ENCODE data around the gene EIF2S3.
"Not testable (repeated sequence)": the region's sequence is repeated elsewhere in the genome, so short reads cannot be mapped to it uniquely, and the experiment has no call there.

Gene EIF2S3

DNA sequence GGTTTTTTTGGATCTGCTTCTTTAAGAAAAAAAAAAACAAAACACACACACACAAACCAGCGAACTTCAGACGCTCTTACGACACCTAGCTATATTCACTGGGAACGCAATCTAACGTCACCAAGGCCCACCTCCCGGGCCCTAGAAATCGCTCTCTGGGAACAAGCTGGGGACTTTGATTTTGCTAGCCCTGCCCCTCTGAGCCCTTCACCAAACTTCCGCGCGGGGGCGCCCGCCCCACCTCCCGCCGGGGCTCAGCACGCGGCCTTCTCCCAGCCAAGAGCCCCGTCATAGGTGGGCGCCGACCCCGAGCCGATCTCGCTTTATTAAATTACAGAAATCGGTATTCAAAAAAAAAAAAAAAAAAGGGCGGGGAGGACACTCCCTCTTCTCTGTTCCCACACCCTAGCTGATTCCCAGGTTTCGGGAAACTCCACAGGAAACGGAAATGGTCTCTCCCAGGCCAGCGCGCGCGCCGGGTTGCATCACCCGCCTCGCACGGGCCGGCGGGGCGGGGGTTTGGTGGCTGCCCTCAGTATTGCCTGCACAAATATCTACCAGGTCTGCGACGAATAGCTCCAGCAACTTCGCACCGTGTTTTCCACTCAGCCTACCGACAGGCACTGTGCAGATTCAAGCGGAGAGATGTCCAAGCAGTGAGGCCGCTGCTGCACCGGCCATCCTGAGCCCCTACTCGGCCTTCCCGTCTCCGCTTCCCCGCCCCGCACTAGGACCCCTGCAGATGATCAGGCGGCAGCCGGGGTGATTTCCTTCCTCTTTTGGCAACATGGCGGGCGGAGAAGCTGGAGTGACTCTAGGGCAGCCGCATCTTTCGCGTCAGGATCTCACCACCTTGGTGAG lies at the start of gene EIF2S3:
EIF2S3 (plus strand) TSS at position 775 of the 861 bp plus-strand sequence; CDS start at position 788, 13 bp downstream.
- peak; percentile 69 for DNase-seq (ENCODE audit: low read depth)

DNA sequence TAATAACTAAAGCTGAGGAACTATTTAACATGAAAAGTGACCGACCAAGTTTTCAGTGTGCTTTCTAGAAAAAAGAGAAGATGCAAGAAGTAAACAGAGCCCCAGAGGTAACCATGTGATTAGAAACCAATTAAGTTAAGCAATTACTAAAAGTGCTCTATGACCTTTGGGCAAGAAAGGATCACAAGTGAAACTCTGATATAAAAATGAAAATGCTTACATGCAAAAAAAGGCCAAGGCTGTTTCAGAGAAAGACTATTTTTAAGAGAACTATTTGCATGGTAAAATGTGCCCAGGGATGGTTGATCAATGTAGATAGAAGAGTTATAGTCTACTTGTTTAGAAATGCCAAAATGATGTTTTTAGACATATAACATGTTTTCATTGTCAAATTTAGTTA lies 49.7 kb upstream of the EIF2S3 start:
- DNase-seq (ENCODE audit: low read depth): no peak

DNA sequence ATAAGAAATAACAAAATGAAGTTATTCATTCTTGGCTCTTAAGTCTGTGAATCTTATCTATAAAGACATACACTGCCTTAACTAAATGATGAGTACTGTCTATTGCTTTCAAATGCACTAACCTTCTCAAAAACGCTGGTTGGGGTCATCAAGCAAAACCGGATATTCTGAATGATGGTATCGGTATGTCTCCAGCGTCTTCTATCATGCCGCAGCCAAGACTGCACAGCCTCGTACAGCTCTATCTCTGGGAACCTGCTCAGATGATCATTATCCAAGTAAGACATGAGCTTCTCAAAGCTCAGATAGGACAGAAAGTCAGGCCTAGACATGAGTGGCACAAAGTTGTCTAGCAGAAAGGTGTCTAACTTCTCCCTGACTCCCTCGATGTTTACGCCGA lies 48.9 kb upstream of the EIF2S3 start:
- DNase-seq (ENCODE audit: low read depth): no peak

DNA sequence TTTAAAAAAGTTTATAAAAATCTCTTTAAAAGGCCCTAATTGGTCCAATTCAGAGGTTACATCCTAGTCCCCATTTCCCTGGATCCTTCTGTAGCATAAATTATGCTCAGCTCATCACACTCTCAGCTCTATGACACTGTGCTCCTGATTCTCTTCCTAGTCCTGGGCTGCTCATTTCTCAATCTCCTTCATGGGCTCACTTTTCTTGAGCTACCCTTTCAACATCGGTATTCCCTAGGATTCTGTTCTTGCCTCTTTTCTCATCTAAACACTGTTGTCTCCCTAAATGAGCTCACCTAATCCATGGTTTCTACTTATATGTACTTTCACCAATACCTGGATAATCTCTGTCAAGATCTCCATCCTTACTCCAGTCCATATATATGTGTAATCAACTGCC lies 42.5 kb upstream of the EIF2S3 start:
- DNase-seq (ENCODE audit: low read depth): no peak

DNA sequence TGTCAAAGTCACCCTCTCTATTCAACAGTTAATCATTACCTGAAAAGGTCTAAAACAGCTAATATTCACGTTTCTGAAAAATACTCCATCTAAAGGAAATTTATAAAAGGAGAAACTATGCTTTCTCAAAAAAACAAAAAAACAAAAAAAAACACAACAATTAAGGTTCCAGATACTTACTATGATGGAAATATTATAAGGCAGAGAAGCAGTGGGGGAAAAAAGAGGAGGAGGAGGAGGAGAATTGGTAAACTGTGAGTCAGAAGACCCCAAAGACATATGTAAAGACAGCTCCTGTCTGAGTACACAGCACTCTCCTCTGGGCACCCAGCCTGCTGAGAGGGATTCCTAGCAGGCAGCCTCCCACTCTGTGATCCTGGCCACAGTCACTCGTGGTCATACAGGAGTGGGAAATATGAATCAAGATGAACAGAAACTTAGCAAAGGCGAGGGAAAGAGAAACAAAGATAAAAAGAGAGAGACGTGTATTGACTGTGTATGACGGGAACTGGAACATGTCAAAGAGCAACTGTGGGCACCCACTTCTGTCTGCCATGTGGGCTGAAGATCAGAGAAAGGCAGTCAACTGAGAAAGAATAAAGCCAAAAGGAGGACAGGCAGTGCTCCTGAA lies 40.3 kb upstream of the EIF2S3 start:
- peak; percentile 0 for DNase-seq (ENCODE audit: low read depth)

DNA sequence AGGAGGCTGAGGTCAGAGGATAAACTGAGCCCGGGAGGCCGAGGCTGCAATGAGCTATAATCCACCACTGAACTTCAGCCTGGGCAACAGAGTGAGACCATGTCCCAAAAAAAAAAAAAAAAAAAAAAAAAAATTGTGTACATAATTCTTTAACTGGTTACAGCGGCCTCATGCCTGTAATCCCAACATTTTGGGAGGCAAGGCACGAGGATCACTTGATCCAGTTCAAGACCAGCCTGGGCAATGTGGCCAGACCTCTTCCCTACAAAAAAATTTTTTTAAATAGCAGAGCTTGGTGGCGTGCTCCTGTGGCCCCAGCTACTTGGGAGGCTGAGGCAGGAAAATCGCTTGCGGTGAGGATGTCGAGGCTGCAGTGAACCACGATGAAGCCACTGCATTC lies 37.1 kb upstream of the EIF2S3 start:
- no peak for DNase-seq (ENCODE audit: low read depth)

DNA sequence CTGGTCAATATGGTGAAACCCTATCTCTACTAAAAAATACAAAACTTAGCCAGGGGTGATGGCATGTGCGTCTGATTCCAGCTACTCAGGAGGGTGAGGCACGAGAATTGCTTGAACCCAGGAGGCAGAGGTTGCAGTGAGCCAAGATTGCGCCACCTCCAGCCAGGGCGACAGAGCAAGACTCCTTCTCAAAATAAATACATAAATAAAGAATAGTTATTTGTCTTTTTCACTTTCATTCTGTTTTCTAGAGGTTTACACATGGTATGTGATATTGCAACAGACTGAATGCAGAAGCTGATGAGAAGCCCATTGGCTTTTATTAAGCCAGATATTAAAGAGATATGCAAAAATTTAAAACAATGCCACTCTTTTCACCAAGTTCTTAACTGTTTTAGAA lies 35.9 kb upstream of the EIF2S3 start:
- DNase-seq (ENCODE audit: low read depth): no peak

DNA sequence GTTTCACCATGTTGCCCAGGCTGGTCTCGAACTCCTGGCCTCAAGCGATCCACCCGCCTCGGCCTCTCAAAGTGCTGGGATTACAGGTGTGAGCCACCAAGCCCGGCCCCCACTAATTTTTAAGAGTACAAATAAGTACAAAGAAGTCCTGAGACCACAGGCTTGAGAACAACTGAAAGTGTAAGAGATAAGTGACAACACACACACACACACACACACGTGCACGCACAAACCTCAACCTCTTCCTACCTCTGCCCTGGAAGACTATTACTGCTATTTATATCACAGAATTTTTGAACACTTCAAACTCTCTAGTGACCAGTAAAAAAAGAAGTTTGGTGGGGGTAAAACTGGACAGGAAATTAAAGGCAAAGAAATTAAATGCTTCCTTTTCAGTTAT lies 35.3 kb upstream of the EIF2S3 start:
- no peak for DNase-seq (ENCODE audit: low read depth)

DNA sequence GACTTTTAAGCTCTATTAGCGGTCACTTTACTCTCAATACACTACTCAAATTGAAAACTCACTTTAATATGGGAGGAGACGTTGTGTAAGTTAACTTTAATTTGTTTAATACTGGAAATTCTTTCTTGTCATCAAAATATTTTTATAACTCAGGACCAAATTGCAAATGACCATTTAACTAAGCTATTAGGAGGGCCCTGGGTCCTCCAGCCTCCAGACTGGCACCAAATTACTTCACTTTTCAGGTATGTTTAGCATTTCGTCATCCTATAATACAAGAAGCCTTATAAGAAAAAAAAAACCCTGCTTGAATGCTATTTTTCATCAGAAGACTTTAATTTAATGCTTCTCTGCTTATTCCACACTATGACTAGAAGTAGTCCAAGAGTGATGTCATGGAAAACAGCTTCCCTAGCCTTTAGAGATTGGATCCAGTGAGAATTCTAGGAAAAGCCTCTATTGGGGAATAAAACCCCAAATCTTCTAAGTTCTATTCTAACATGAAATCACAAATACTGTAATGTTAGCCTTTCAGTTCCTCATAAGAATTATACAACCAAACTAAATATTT lies 34.4 kb upstream of the EIF2S3 start:
- DNase-seq (ENCODE audit: low read depth): no peak

DNA sequence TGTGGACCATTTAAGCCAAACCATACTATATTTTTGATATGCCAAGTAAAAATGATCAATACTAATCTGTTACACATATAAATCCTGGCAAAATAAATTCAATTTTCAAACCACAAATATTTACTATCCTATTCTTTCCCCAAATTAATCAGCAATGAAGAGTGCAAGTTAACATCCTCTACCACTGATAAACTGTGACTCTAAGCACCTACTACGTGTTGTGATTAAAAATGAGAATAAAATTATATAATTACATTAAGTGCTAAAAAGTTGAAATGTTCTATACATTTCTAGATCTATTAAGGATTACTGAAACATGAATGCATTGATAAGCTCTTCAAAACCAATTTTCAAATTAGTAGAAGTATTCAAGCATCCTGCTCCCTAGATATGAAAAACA lies 31.2 kb upstream of the EIF2S3 start:
- DNase-seq (ENCODE audit: low read depth): no peak

DNA sequence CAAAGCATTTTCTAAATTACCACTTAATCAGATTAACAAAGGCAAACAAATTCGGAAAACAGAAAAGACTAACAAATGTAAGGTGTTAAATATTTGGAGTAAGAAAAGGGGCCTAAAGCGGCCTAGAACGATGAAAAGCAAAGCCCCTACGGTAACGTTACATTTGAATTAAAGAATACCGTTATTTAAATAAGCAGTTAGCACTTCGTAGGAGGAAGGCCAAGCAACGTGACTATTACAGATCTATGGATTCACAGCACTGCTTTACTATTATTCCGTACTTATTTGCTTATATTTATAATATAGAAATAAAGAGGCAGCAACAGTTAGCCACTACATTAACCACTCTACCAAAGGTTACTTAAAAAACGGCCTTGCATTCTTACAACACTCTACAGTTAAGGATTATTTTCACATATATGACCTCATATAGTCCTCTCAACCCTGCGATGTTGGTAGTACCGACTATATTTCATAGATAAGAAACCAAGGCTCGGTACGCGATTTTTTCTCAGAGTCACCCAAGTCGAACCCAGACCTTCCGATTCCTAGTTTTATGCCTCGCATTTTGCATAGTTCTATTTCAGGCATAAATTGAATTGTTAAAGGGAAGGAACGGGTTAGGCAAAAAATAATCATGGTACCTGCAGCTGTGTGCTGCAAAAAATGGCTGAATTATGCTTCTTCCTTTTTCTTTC lies 30.6 kb upstream of the EIF2S3 start:
- DNase-seq (ENCODE audit: low read depth): no peak

DNA sequence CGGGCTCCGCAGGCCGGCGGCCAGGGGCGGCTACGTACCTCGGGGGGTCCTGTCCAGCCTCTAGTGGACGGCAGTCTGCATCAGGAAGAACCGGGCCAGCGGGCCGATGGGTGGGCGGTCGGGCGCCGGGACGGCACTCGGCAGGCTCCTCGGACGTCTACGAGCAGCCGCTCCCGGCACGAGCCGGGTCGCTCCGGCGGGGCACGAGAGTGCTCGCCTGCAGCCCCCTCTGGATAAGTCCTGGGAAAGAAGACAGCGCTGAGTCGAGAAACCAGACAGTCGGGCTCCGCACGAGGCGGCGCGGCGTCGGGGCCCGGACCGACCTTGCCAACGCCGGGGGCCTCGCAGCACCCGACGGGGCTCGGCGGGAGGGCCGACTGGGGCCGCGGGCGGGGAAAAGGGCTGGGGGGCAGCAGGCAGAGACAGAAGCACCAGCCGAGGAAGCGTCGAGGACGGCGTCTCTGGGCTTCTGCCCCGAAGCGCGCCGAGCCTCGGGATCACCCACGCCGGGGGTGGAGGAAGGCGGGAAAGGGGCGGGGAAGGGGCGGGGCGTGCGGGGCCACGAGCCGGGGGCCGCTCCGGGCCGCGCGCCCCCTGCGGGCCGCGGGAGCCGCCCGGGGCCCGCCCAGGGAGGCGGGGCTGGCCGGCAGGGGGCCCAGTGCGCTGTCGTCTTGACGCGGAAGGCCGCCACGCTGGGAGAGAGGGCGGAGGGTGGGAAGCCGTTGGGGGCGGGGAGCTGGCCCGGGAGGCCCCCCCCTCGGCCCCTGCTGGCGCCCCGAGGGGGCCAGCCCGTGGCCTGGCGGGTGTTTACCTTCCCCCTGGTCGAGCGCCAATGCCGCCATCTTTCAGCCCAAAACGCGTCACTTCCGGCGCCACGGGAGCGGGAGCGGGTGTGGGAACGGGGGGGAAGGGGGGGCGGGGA lies 29.7 kb upstream of the EIF2S3 start:
- DNase-seq (ENCODE audit: low read depth): peak; percentile 72

DNA sequence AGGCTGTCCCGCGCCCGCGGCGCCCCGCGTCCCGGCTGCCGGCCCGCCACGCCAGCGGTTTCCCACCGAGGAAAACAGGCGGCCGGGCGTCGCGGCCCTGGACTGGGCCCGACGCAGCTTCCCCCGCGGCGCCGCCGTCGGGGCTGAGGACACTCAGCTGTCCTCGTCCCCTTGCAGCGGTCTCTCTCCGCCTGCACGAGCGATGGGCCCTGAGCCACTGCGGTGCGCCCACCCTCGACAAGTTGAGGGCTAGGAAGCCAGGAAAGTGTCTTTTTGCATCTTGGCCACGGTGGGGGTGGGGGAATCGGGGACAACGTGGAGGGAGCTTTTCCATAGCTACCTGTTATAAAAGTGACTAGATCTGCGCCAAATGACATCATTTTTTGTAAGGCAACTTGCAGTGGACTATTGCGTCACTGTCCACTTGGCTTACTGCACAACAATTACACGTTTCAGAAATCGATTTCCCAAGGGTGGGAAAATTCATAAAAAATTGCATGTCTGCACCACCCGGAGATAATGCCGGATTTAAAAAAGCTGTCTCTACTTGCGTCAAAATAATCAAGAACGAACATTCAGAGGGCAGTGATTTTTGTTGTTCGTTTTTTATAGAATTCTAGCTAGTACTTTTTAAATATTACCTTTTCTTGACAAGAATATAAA lies 28.9 kb upstream of the EIF2S3 start:
- peak; percentile 0 for DNase-seq (ENCODE audit: low read depth)

DNA sequence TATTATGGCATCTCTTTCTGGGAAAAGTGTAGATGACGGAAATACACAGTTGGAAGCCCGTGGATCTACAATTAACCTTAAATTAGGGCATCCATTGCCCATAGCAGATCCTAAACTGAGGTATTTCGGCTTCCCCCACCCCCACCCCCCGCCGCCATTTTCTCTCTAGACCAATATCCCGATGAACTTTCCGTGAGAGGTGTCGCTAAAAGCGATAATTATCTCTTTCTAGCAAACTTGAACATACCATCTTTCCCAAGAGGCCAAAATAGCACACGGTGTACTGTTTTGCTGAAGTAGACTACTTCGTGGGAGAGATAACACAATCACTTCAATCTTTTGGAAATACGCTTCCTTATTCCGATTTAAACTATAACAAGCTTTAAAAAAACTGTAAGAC lies 28.3 kb upstream of the EIF2S3 start:
- no peak for DNase-seq (ENCODE audit: low read depth)

DNA sequence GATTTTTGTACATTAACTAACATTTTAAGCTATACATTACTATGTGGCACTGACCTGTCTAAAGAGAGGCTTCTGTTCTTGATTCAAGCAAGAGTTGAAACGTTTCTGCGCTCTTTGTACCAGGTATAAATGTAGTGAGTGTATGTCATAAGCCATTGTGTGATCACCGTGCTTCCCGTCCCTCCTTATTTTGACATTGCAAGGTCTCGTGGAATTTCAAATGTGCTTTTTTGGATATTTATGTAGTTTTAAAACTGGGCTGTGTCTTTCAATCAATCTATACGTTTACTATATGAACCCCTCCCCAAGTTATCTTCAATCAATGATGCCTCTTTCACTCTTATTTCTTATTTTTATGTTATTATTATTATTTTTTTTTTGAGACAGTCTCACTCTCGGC lies 27.7 kb upstream of the EIF2S3 start, which contains the start of gene KLHL15:
KLHL15 (minus strand) TSS at position 101 of the 400 bp plus-strand sequence. CDS start 20,493 bp downstream, outside the sequence.
- no peak for DNase-seq (ENCODE audit: low read depth)

DNA sequence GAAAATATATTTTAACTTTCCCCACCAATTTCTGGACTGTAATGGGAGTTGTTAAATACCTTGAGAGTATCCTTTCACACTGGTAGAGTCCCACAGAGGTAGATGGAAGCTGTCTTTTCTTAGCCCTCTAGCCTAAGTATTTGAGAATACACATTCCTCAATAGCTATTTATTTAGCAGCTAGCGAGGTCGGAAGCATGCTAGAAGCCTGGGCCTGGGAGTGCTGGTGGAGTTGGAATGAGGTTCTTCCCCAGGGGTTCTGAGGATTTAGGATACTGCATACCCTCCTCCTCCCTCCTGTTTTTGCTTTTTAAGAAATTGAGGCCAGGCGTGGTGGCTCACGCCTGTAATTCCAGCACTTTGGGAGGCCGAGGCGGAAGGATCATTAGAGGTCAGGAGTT lies 26.8 kb upstream of the EIF2S3 start:
- no peak for DNase-seq (ENCODE audit: low read depth)

DNA sequence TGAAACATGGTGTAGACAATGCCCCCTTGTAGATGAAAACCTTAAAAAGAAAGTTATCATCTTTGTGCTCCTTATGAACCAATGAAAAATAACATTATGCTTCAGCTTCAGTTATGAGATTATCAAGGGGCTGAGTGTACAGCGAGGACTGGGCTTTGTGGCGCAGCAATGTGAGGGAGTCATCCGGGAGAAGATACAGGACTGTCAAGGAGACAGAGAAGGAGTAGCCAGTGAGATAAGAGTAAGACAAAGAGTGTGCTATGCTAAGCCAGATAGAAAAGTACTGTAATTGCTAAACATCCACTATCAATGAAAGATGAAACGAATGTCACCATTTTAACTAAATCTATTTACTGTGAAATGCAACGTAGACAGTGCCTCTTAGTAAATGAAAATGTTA lies 24.2 kb upstream of the EIF2S3 start:
- DNase-seq (ENCODE audit: low read depth): no peak

DNA sequence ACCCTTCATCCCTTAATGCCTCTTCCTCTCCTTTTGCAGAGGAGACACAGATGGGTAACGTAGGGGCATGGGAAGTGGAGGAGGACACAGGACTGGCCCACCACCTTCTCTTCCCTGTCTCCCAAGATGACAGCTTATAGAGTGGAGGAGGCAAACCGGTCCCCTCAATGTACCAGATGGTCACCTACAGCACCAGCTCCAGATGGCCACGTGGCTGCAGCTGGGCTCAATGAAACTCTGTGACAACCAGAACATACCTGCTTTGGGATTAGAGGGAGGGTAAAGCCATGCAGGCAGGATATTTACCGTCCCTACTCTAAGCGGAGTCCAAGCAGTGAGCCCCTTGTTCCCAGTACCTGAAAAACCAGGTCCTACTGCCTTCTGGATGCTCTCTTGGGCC lies 20.3 kb upstream of the EIF2S3 start:
- DNase-seq (ENCODE audit: low read depth): no peak

DNA sequence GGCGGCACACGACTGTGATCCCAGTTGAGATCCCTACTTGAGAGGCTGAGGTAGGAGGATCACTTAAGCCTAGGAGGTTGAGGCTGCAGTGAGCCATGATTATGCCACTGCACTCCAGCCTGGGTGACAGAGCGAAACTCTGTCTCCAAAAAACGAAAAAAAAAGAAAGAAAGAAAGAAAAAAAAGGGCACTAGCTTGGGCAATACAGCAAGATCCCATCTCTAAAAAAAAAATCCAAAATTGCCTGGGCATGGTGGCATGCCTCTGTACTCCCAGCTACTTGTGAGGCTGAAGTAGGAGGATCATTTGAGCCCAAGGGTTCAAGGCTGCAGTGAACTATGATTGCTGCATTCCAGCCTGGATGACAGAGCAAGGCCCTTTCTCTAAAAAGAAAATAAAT lies 17.0 kb upstream of the EIF2S3 start:
- DNase-seq (ENCODE audit: low read depth): no peak

DNA sequence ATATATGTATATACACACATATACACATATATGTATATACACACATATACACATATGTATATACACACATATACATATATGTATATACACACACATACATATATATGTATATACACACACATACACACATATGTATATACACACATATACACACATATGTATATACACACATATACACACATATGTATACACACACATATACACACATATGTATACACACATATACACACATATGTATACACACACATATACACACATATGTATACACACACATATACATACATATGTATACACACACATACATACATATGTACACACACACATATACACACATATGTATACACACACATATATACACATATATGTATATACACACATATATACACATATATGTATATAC lies 8.7 kb upstream of the EIF2S3 start:
- DNase-seq (ENCODE audit: low read depth): not testable (repeated sequence)

DNA sequence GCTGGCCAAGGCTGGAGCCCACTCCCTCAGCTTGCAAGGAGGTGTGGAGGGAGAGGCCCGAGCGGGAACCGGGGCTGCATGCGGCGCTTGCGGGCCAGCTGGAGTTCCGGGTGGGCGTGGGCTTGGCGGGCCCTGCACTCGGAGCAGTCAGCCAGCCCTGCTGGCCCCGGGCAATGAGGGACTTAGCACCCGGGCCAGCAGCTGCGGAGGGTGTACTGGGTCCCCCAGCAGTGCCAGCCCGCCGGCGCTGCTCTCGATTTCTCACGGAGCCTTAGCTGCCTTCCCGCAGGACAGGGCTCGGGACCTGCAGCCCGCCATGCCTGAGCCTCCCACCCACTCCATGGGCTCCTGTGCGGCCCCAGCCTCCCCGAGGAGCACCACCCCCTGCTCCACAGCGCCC lies 5.1 kb upstream of the EIF2S3 start:
- DNase-seq (ENCODE audit: low read depth): not testable (repeated sequence)

Data from activated T-cell treated with anti-CD3 and anti-CD28 coated beads for 1 hour (primary cell).